Measurements from ENCODE around the gene MEF2D. TPM values are rescaled to one million over a fixed set of nuclear protein-coding genes. Genes with fewer than 3 reads are reported as not detected.

Gene MEF2D
- total and polyA plus RNA-seq, 2 experiments from 2014 or later = 23.6 to 34.1 TPM

GRCh38 chr1:156467385-156467784 lies 33.2 kb downstream of the MEF2D start:
- Histone ChIP-seq H4K20me1 (ENCODE audit: insufficient read depth) (no peaks in the 10 kb centered on the region), H2AFZ (no peak overlapping the region), H3K27me3 (replicated peaks; ENCODE audit: insufficient read depth) (no peaks in the 10 kb centered on the region), H3K4me2 (ENCODE audit: unreplicated experiment) (no peak overlapping the region), H3K9me3 (ENCODE audit: low read depth) (no peaks in the 10 kb centered on the region), H3K27ac (no peak overlapping the region), H3K4me3 (no peak overlapping the region), H3K36me3 (ENCODE audit: low read depth) (peaks cover 32% of the 10 kb centered on the region), H3K9me2 (ENCODE audit: insufficient read depth) (no peaks in the 10 kb centered on the region), H3K4me1 (ENCODE audit: insufficient read depth) (peaks cover 20% of the 10 kb centered on the region), H3K79me2 (ENCODE audit: insufficient read depth) (peaks cover 33% of the 10 kb centered on the region; the same call in 1 of the 2 replicates), H3F3A (ENCODE audit: insufficient read depth) (peaks cover 28% of the 10 kb centered on the region), H3K9ac (no peak overlapping the region)
- in situ Hi-C loops (cut with MboI) = no loop called here
- no peak for DNase-seq
- no peak for TF ChIP-seq EZH2phosphoT487 (IDR thresholded peaks at IDR 0.05; ENCODE audit: insufficient read depth, low read depth)
- no peak for TF ChIP-seq EZH2 (IDR thresholded peaks at IDR 0.05; ENCODE audit: insufficient read depth, poor library complexity, severe bottlenecking)
- WGBS, 2 experiments (ENCODE audit: low coverage in 1 of 2, low lambda C conversion rate in 2 of 2, missing lambda C conversion rate in 2 of 2) = 85 to 86% methylated on average over 8 to 9 of the region's 9 CpGs

DNA sequence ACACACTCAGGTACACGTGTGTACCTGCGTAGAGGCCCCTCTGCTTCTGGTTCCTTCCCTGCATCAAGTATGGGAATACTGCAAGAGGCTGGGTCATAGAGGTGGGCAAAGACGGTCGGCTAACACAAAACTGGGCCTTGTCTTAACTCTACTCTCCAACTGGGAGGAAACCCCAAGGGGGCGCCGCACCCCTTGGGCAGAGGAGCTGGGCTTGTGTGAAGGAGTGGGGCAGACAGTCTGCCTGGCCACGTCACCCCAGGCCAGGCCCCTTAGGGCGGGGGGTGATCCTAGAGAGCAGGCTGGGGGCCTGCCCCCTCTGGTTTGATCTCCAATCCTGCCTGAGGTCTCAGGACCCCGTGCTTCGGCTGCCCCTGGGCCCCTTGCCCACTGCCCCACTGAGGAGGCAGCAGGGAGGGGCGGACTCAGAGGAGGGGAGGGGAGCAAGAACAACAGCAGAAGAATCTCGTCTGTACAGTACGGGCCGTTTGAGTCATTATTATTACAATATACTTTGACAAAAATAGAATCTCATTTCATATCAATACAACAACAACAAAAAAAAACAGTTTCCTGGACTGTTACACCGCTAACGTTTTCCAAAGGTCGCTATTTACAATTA lies 34.7 kb downstream of the MEF2D start:
- Histone ChIP-seq H3K36me3 (ENCODE audit: low read depth) (peaks cover 24% of the 10 kb centered on the region), H3K4me1 (ENCODE audit: insufficient read depth) (peaks cover 20% of the 10 kb centered on the region), H3K9ac (peak overlapping the region; percentile 25), H3K27ac (0 out of 2 replicates have a peak overlapping the region, but pooled peaks have one; percentile 21), H3K4me3 (no peak overlapping the region), H3K27me3 (replicated peaks; ENCODE audit: insufficient read depth) (no peaks in the 10 kb centered on the region), H3K79me2 (ENCODE audit: insufficient read depth) (peaks cover 17% of the 10 kb centered on the region; the same call in 1 of the 2 replicates), H2AFZ (no peak overlapping the region), H3F3A (ENCODE audit: insufficient read depth) (peaks cover 39% of the 10 kb centered on the region), H3K4me2 (ENCODE audit: unreplicated experiment) (no peak overlapping the region), H3K9me2 (ENCODE audit: insufficient read depth) (no peaks in the 10 kb centered on the region), H3K9me3 (ENCODE audit: low read depth) (no peaks in the 10 kb centered on the region), H4K20me1 (ENCODE audit: insufficient read depth) (no peaks in the 10 kb centered on the region)
- in situ Hi-C loops (cut with MboI) = no loop called here
- TF ChIP-seq EZH2 (IDR thresholded peaks at IDR 0.05; ENCODE audit: insufficient read depth, poor library complexity, severe bottlenecking) (no peak), EZH2phosphoT487 (IDR thresholded peaks at IDR 0.05; ENCODE audit: insufficient read depth, low read depth) (no peak)
- 53 to 55% methylated on average over 16 of the region's 17 CpGs for WGBS, 2 experiments (ENCODE audit: low coverage in 1 of 2, low lambda C conversion rate in 2 of 2, missing lambda C conversion rate in 2 of 2)
- DNase-seq = peak; percentile 52

GRCh38 chr1:156464825-156465452 lies 35.6 kb downstream of the MEF2D start:
- WGBS, 2 experiments (ENCODE audit: low coverage in 1 of 2, low lambda C conversion rate in 2 of 2, missing lambda C conversion rate in 2 of 2) = 67 to 69% methylated on average over 9 of the region's 9 CpGs
- Histone ChIP-seq H3K27me3 (replicated peaks; ENCODE audit: insufficient read depth) (no peaks in the 10 kb centered on the region), H3K4me3 (no peak overlapping the region), H3K4me1 (ENCODE audit: insufficient read depth) (peaks cover 20% of the 10 kb centered on the region), H3K9me3 (ENCODE audit: low read depth) (no peaks in the 10 kb centered on the region), H3K79me2 (ENCODE audit: insufficient read depth) (peaks cover 10% of the 10 kb centered on the region; the same call in 1 of the 2 replicates), H3K9ac (peak overlapping the region; percentile 25; the same call in 1 of the 2 replicates), H3K4me2 (ENCODE audit: unreplicated experiment) (no peak overlapping the region), H2AFZ (no peak overlapping the region), H3F3A (ENCODE audit: insufficient read depth) (peaks cover 37% of the 10 kb centered on the region), H3K27ac (0 out of 2 replicates have a peak overlapping the region, but pooled peaks have one; percentile 21), H4K20me1 (ENCODE audit: insufficient read depth) (no peaks in the 10 kb centered on the region), H3K36me3 (ENCODE audit: low read depth) (peaks cover 17% of the 10 kb centered on the region), H3K9me2 (ENCODE audit: insufficient read depth) (no peaks in the 10 kb centered on the region)
- DNase-seq = peak; percentile 50
- in situ Hi-C loops (cut with MboI) = no loop called here
- no peak for TF ChIP-seq EZH2phosphoT487 (IDR thresholded peaks at IDR 0.05; ENCODE audit: insufficient read depth, low read depth)
- TF ChIP-seq EZH2 (IDR thresholded peaks at IDR 0.05; ENCODE audit: insufficient read depth, poor library complexity, severe bottlenecking) = no peak

DNA sequence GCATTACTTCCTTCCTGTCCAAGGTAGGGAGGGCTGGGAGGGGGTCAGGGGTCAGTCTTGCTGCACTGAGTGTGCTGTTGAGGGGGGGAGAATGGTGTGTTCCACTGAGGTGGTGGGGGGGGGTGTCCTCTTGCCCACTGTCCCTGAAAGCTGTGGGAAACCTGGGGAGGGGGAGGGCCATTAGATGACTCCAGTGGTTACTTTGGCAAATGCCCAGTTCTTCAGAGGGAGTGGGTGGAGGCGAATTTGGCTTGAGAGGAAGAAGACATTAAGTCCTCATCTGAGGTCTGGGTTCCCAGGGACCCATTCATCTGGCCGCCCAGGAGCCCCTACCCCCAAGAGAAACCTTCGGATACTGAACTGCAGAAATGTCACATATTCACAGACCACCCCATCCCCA lies 36.2 kb downstream of the MEF2D start:
- H3K9ac ChIP-seq = no peak overlapping the region
- peaks cover 20% of the 10 kb centered on the region for H3K4me1 ChIP-seq (ENCODE audit: insufficient read depth)
- peaks cover 34% of the 10 kb centered on the region for H3F3A ChIP-seq (ENCODE audit: insufficient read depth)
- H3K4me2 ChIP-seq (ENCODE audit: unreplicated experiment) = no peak overlapping the region
- peak; percentile 42 for DNase-seq
- no peaks in the 10 kb centered on the region for H3K27me3 ChIP-seq (replicated peaks; ENCODE audit: insufficient read depth)
- 63 to 67% methylated on average over 3 of the region's 3 CpGs for WGBS, 2 experiments (ENCODE audit: low coverage in 1 of 2, low lambda C conversion rate in 2 of 2, missing lambda C conversion rate in 2 of 2)
- H4K20me1 ChIP-seq (ENCODE audit: insufficient read depth) = no peaks in the 10 kb centered on the region
- no peak overlapping the region for H2AFZ ChIP-seq
- H3K79me2 ChIP-seq (ENCODE audit: insufficient read depth) = 0 out of 2 replicates have a peak, but pooled peaks cover 5% of the 10 kb centered on the region
- H3K36me3 ChIP-seq (ENCODE audit: low read depth) = peaks cover 13% of the 10 kb centered on the region; the same call in 1 of the 2 replicates
- no peaks in the 10 kb centered on the region for H3K9me2 ChIP-seq (ENCODE audit: insufficient read depth)
- H3K27ac ChIP-seq = no peak overlapping the region
- H3K9me3 ChIP-seq (ENCODE audit: low read depth) = no peaks in the 10 kb centered on the region
- TF ChIP-seq EZH2phosphoT487 (IDR thresholded peaks at IDR 0.05; ENCODE audit: insufficient read depth, low read depth) (no peak), EZH2 (IDR thresholded peaks at IDR 0.05; ENCODE audit: insufficient read depth, poor library complexity, severe bottlenecking) (no peak)
- in situ Hi-C loops (cut with MboI) = no loop called here
- H3K4me3 ChIP-seq = no peak overlapping the region
